Measurements from ENCODE around the gene PCSK5. TPM values are rescaled to one million over a fixed set of nuclear protein-coding genes. Genes with fewer than 3 reads are reported as not detected.

PCSK5 gene
- total and polyA plus RNA-seq, 7 experiments from 2014 or later, result 5.2 to 35.0 (median 19.1) TPM

GRCh38 chr9:76371901-76372300 lies 481.4 kb downstream of the PCSK5 start:
- intact Hi-C loops (cut with micrococcal nuclease), result no loop called here
- no peak for DNase-seq
- Mint-ChIP-seq H3K27me3 (peaks cover 0 to 3% (median 0%) of the 10 kb centered on the region in 5 donors), H3K4me1 (peaks cover 0 to 3% (median 0%) of the 10 kb centered on the region in 7 donors), H3K9me3 (peaks cover 0 to 4% (median 0%) of the 10 kb centered on the region in 11 donors), H3K4me3 (no peak overlapping the region), H3K27ac (no peak overlapping the region), H3K36me3 (peaks cover 0 to 10% (median 0%) of the 10 kb centered on the region in 5 donors)
- ChIA-PET CTCF (no interaction called here), POLR2A (interaction anchor here (0.6 to 0.7 kb wide), 2 partner anchors 12 to 33 kb away, joined by 3 read pairs; no protein-coding TSS in a partner anchor)
- Histone ChIP-seq H3K4me3 (ENCODE audit: low read length) (no peak overlapping the region), H3K9me3 (ENCODE audit: control insufficient read depth in 2 of 3, low read length in 3 of 3) (no peaks in the 10 kb centered on the region), H3K36me3 (ENCODE audit: control insufficient read depth in 2 of 3, insufficient read depth in 3 of 3, low read length in 3 of 3) (no peaks in the 10 kb centered on the region), H3K27ac (ENCODE audit: low read depth, low read length) (no peak overlapping the region), H3K27me3 (ENCODE audit: control insufficient read depth in 2 of 2, insufficient read depth in 2 of 2, low read length in 2 of 2) (no peaks in the 10 kb centered on the region), H3K4me1 (ENCODE audit: control insufficient read depth in 2 of 2, insufficient read depth in 2 of 2, low read length in 2 of 2) (no peaks in the 10 kb centered on the region)
- ATAC-seq, result no peak

DNA sequence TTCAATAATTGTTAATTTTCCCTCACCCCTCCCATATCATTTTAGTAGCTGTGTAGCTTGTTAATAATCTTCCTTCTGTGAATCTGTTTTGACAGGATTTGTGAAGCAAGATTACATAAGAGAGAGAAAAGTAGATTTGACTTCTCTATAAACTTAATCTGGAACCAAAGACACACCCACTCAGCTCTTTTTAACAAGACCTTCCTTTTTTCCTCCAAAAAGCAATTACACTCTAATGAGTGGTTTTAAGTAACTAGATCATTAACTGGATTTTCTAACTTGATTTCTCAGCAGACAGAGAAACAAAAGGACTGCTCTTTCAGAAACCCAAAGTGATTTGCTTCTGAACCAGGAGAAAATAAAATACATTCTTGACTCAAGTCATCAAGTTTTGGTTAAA lies 481.9 kb downstream of the PCSK5 start:
- Histone ChIP-seq H3K27me3 (ENCODE audit: control insufficient read depth in 2 of 2, insufficient read depth in 2 of 2, low read length in 2 of 2) (no peaks in the 10 kb centered on the region), H3K4me3 (ENCODE audit: low read length) (no peak overlapping the region), H3K4me1 (ENCODE audit: control insufficient read depth in 2 of 2, insufficient read depth in 2 of 2, low read length in 2 of 2) (no peaks in the 10 kb centered on the region), H3K36me3 (ENCODE audit: control insufficient read depth in 2 of 3, insufficient read depth in 3 of 3, low read length in 3 of 3) (no peaks in the 10 kb centered on the region), H3K9me3 (ENCODE audit: control insufficient read depth in 2 of 3, low read length in 3 of 3) (no peaks in the 10 kb centered on the region), H3K27ac (ENCODE audit: low read depth, low read length) (no peak overlapping the region)
- no peak for DNase-seq
- H3K27me3 Mint-ChIP-seq, result peaks cover 0 to 3% (median 0%) of the 10 kb centered on the region in 5 donors
- intact Hi-C loops (cut with micrococcal nuclease), result no loop called here
- ChIA-PET POLR2A (interaction anchor here (0.6 kb wide), 1 partner anchor 32 kb away, joined by 3 read pairs; no protein-coding TSS in a partner anchor), CTCF (no interaction called here)
- H3K4me1 Mint-ChIP-seq, result peaks cover 0 to 3% (median 0%) of the 10 kb centered on the region in 7 donors
- H3K36me3 Mint-ChIP-seq, result peaks cover 0 to 10% (median 0%) of the 10 kb centered on the region in 5 donors
- H3K27ac Mint-ChIP-seq, result no peak overlapping the region
- no peak overlapping the region for H3K4me3 Mint-ChIP-seq
- ATAC-seq, result no peak
- peaks cover 0 to 4% (median 0%) of the 10 kb centered on the region in 11 donors for H3K9me3 Mint-ChIP-seq

DNA sequence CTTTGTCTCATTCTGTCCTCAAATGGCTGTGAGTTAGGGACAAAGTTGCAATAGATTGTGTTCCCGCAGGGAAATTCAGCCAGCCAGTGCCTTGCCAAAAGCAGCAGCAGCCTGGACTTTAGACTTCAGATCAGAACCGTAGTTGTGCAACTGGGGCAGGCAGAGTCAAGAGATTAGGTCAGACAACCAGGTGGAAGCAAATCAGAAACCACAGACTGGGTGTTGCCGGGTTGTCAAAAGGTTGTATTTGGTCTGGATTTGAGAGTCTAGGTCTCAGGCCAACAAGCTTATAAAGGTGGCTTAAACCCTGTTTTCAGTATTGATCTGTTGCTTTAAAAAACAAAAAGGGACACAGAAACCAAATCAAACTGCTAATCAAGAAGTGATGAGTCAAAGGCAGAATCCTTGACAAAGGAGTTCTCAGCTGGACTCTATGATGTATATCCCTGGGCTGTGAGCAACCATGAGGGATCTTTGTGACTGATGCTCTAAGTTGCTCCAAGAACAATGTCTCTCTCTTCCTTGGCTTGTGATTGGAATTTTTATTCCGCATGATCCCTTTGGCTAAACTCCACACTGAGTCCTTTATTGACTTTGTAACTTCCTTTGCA lies 482.8 kb downstream of the PCSK5 start:
- no peaks in the 10 kb centered on the region for H3K9me3 ChIP-seq (ENCODE audit: control insufficient read depth in 2 of 3, low read length in 3 of 3)
- H3K36me3 ChIP-seq (ENCODE audit: control insufficient read depth in 2 of 3, insufficient read depth in 3 of 3, low read length in 3 of 3), result no peaks in the 10 kb centered on the region
- no peaks in the 10 kb centered on the region for H3K4me1 ChIP-seq (ENCODE audit: control insufficient read depth in 2 of 2, insufficient read depth in 2 of 2, low read length in 2 of 2)
- Mint-ChIP-seq H3K4me1 (peaks cover 0 to 3% (median 0%) of the 10 kb centered on the region in 7 donors), H3K27me3 (peaks cover 0 to 3% (median 0%) of the 10 kb centered on the region in 5 donors), H3K36me3 (peaks cover 0 to 10% (median 0%) of the 10 kb centered on the region in 5 donors), H3K9me3 (no peaks in the 10 kb centered on the region), H3K27ac (no peak overlapping the region), H3K4me3 (no peak overlapping the region)
- H3K27me3 ChIP-seq (ENCODE audit: control insufficient read depth in 2 of 2, insufficient read depth in 2 of 2, low read length in 2 of 2), result no peaks in the 10 kb centered on the region
- DNase-seq, result no peak
- no peak for ATAC-seq
- H3K4me3 ChIP-seq (ENCODE audit: low read length), result no peak overlapping the region
- POLR2A ChIA-PET, result no interaction called here
- CTCF ChIA-PET, result no interaction called here
- intact Hi-C loops (cut with micrococcal nuclease), result no loop called here
- H3K27ac ChIP-seq (ENCODE audit: low read depth, low read length), result no peak overlapping the region

DNA sequence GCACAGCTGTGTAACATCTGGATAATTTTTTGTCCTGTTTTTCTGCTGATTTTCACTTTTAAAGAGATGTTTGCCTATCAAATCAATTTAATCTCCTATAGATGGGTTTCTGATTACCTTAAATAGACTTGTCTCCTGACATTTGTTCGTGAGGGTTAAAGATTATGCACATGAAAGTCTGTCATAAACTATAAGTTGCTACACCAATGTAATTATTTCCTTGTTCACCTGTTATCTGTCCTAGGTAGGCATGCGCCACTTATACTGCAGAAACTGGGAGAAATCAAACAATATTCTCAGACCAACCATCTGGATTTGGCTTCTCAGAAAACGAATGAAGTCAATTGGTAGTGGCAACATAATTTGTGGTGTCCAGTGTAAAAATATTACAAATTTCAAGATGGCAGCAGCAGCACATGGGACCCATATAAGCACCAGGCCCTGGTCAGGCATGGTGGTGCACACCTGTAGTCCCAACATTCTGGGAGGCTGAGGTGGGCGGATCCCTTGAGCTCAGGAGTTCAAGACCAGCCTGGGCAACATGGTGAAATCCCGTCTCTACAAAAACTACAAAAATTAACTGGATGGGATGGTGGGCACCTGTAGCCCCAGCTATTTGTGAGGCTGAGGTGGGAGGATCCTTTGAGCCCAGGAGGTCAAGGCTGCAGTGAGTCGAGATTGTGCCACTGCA lies 483.5 kb downstream of the PCSK5 start:
- Histone ChIP-seq H3K36me3 (ENCODE audit: control insufficient read depth in 2 of 3, insufficient read depth in 3 of 3, low read length in 3 of 3) (no peaks in the 10 kb centered on the region), H3K4me1 (ENCODE audit: control insufficient read depth in 2 of 2, insufficient read depth in 2 of 2, low read length in 2 of 2) (no peaks in the 10 kb centered on the region), H3K27ac (ENCODE audit: low read depth, low read length) (no peak overlapping the region), H3K27me3 (ENCODE audit: control insufficient read depth in 2 of 2, insufficient read depth in 2 of 2, low read length in 2 of 2) (no peaks in the 10 kb centered on the region), H3K9me3 (ENCODE audit: control insufficient read depth in 2 of 3, low read length in 3 of 3) (no peaks in the 10 kb centered on the region), H3K4me3 (ENCODE audit: low read length) (no peak overlapping the region)
- no peak overlapping the region for H3K4me3 Mint-ChIP-seq
- DNase-seq (no peak), ATAC-seq (no peak)
- no peak overlapping the region for H3K27ac Mint-ChIP-seq
- intact Hi-C loops (cut with micrococcal nuclease), result no loop called here
- peaks cover 0 to 3% (median 0%) of the 10 kb centered on the region in 7 donors for H3K4me1 Mint-ChIP-seq
- H3K36me3 Mint-ChIP-seq, result peaks cover 0 to 10% (median 0%) of the 10 kb centered on the region in 5 donors
- CTCF ChIA-PET, result no interaction called here
- POLR2A ChIA-PET, result no interaction called here
- peaks cover 0 to 3% (median 0%) of the 10 kb centered on the region in 5 donors for H3K27me3 Mint-ChIP-seq
- H3K9me3 Mint-ChIP-seq, result no peaks in the 10 kb centered on the region

DNA sequence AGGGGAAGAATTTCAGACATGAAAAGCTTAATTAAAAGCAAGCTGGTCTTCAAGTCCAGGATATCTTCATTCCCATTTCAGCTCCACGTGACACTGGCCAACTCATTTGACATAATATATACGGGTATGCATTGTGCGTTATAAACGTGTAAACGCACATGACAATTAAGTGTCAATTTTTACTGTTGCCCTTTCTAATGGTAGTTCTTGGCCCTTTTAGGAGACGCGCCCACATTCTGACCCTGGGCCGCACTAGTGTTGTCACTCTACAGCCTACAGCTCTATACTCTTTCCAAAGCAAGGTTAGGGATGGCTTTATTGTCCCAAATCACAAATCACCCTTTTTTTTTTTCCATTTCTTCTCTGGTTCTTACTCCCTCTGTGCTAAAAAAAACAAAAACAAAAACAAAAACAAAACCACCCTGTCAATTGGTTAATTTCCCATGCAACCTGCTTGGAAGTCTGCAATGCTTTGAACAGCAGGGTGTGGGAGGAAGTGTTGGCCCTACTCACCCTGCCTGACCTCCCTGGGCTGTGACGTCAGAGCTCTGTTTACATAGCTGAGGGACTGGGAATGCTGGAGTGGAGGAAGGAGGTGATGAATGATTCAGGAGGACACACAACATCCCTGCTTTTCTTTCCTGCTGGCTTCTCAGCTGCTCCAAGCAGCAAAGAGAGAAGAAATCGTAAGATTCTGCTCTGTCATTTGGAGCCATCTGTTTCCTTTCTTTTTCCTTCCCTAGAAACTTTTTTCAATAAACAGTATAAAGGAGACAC lies 484.5 kb downstream of the PCSK5 start:
- Mint-ChIP-seq H3K27me3 (peaks cover 0 to 3% (median 0%) of the 10 kb centered on the region in 5 donors), H3K4me1 (peaks cover 0 to 3% (median 0%) of the 10 kb centered on the region in 7 donors), H3K36me3 (peaks cover 0 to 10% (median 0%) of the 10 kb centered on the region in 5 donors), H3K27ac (no peak overlapping the region), H3K4me3 (no peak overlapping the region), H3K9me3 (no peaks in the 10 kb centered on the region)
- H3K27ac ChIP-seq (ENCODE audit: low read depth, low read length), result no peak overlapping the region
- H3K27me3 ChIP-seq (ENCODE audit: control insufficient read depth in 2 of 2, insufficient read depth in 2 of 2, low read length in 2 of 2), result no peaks in the 10 kb centered on the region
- POLR2A ChIA-PET, result no interaction called here
- no peaks in the 10 kb centered on the region for H3K9me3 ChIP-seq (ENCODE audit: control insufficient read depth in 2 of 3, low read length in 3 of 3)
- DNase-seq (no peak), ATAC-seq (no peak)
- no peak overlapping the region for H3K4me3 ChIP-seq (ENCODE audit: low read length)
- CTCF ChIA-PET, result no interaction called here
- intact Hi-C loops (cut with micrococcal nuclease), result no loop called here
- H3K36me3 ChIP-seq (ENCODE audit: control insufficient read depth in 2 of 3, insufficient read depth in 3 of 3, low read length in 3 of 3), result no peaks in the 10 kb centered on the region
- no peaks in the 10 kb centered on the region for H3K4me1 ChIP-seq (ENCODE audit: control insufficient read depth in 2 of 2, insufficient read depth in 2 of 2, low read length in 2 of 2)

DNA sequence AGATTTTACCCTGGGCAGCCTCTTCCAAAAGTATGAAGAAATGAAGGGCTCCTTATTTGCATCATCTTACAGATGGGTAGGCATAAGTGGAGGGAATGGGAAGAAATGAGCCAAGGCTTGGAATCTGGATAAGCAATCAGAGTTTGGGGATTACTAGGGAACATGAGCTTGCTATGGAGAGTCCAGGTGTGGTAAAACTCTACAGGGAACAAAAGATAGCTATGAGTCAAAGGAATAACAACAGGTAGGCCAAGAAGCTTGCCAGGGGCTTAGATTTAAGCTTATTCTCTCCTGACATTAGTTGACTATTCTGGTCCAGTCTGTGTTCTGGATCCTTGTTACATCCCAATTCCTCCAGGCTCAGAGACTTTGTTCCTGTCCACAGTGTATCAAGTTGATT lies 487.3 kb downstream of the PCSK5 start:
- no peak overlapping the region for H3K4me3 ChIP-seq (ENCODE audit: low read length)
- ATAC-seq, result no peak
- Mint-ChIP-seq H3K4me3 (no peak overlapping the region), H3K27ac (no peak overlapping the region), H3K9me3 (no peaks in the 10 kb centered on the region), H3K36me3 (peaks cover 0 to 15% (median 0%) of the 10 kb centered on the region in 5 donors), H3K27me3 (no peaks in the 10 kb centered on the region), H3K4me1 (peaks cover 0 to 2% (median 0%) of the 10 kb centered on the region in 7 donors)
- no peak for DNase-seq
- H3K36me3 ChIP-seq (ENCODE audit: control insufficient read depth in 2 of 3, insufficient read depth in 3 of 3, low read length in 3 of 3), result no peaks in the 10 kb centered on the region
- H3K27me3 ChIP-seq (ENCODE audit: control insufficient read depth in 2 of 2, insufficient read depth in 2 of 2, low read length in 2 of 2), result no peaks in the 10 kb centered on the region
- H3K9me3 ChIP-seq (ENCODE audit: control insufficient read depth in 2 of 3, low read length in 3 of 3), result no peaks in the 10 kb centered on the region
- POLR2A ChIA-PET, result no interaction called here
- H3K4me1 ChIP-seq (ENCODE audit: control insufficient read depth in 2 of 2, insufficient read depth in 2 of 2, low read length in 2 of 2), result no peaks in the 10 kb centered on the region
- CTCF ChIA-PET, result no interaction called here
- H3K27ac ChIP-seq (ENCODE audit: low read depth, low read length), result no peak overlapping the region
- intact Hi-C loops (cut with micrococcal nuclease), result no loop called here

All from naive thymus-derived CD4-positive, alpha-beta T cell (primary cell).